Smooth muscle cell (in vitro differentiated cells): ENCODE measurements around the gene LCN10. TPM values are rescaled to one million over a fixed set of nuclear protein-coding genes. Genes with fewer than 3 reads are reported as not detected.
"Not testable (repeated sequence)": the region's sequence is repeated elsewhere in the genome, so short reads cannot be mapped to it uniquely, and the experiment has no call there.

Experiments used
- DNase-seq: peaks from one replicate; lab custom pipeline; 2025; ENCODE audit not compliant: unreplicated experiment; lab: John Stamatoyannopoulos, UW
- H2AFZ ChIP-seq: fragments of 200-600 bp; sonication (generic); 2 replicates; pipeline ENCODE4 v1.6.0; 2016; ENCODE audit warnings: antibody characterized with exemption, low read depth, mild to moderate bottlenecking
- H3F3A ChIP-seq: fragments of 200-600 bp; sonication (generic); 2 replicates; pipeline ENCODE4 v1.6.0; 2017; ENCODE audit warnings: antibody characterized with exemption, low read depth
- H3K27ac ChIP-seq: fragments of 200-600 bp; sonication (generic); 2 replicates; pipeline ENCODE4 v1.5.1; 2016; ENCODE audit warnings: low read depth, mild to moderate bottlenecking
- H3K27me3 ChIP-seq: fragments of 200-600 bp; sonication (generic); 2 replicates; pipeline ENCODE4 v1.6.1; 2016; ENCODE audit warnings: low read depth, mild to moderate bottlenecking
- H3K36me3 ChIP-seq: fragments of 200-600 bp; sonication (generic); 2 replicates; pipeline ENCODE4 v1.5.1; 2016; ENCODE audit warnings: low read depth
- H3K4me1 ChIP-seq: fragments of 200-600 bp; sonication (generic); 2 replicates; pipeline ENCODE4 v1.5.1; 2016; ENCODE audit warnings: low read depth
- H3K4me2 ChIP-seq: fragments of 200-600 bp; sonication (generic); 2 replicates; pipeline ENCODE4 v1.6.0; 2016; ENCODE audit warnings: mild to moderate bottlenecking
- H3K4me3 ChIP-seq: fragments of 200-600 bp; sonication (generic); 2 replicates; pipeline ENCODE4 v1.5.1; 2016; ENCODE audit warnings: mild to moderate bottlenecking
- H3K79me2 ChIP-seq: fragments of 200-600 bp; sonication (generic); 2 replicates; pipeline ENCODE4 v1.6.0; 2016; ENCODE audit warnings: low read depth, mild to moderate bottlenecking
- H3K9ac ChIP-seq: fragments of 200-600 bp; sonication (generic); 2 replicates; pipeline ENCODE4 v1.6.0; 2016; ENCODE audit warnings: low read depth
- H3K9me3 ChIP-seq: fragments of 200-600 bp; sonication (generic); replicated peaks from 2 replicates; pipeline ENCODE4 v1.5.1; 2016; ENCODE audit warnings: low read depth
- H4K20me1 ChIP-seq: fragments of 200-600 bp; sonication (generic); 2 replicates; pipeline ENCODE4 v1.6.0; 2016; ENCODE audit warnings: low read depth
- WGBS: methylation state at CpG from one replicate; pipeline ENCODE4 v1.1.7; 2016; ENCODE audit warnings: low lambda C conversion rate; 5-methylcytosine and 5-hydroxymethylcytosine counted together
- polyA plus RNA-seq: library from polyadenylated mRNA; unstranded; fragments of >200 nt; fragmentation: Nextera tagmentation; extraction: Ambion mirVana; gene quantifications from 2 replicates; pipeline ENCODE4 v1.2.1, GENCODE V29; 2016
- total RNA-seq: library from RNA; depleted of rRNA; stranded (reverse); fragments of >200 nt; gene quantifications from 2 replicates; pipeline ENCODE4 v1.2.3, GENCODE V29; 2014
- TF ChIP-seq, protein P1 (sequence below): fragments of 200-600 bp; sonication (generic); IDR thresholded peaks from 2 replicates; pipeline ENCODE4 v1.5.1; 2017; ENCODE audit warnings: borderline replicate concordance, mild to moderate bottlenecking, antibody characterized with exemption; ENCODE audit not compliant: insufficient read depth, poor library complexity, severe bottlenecking

The LCN10 gene
- total and polyA plus RNA-seq, 2 experiments from 2014 or later = not detected

DNA sequence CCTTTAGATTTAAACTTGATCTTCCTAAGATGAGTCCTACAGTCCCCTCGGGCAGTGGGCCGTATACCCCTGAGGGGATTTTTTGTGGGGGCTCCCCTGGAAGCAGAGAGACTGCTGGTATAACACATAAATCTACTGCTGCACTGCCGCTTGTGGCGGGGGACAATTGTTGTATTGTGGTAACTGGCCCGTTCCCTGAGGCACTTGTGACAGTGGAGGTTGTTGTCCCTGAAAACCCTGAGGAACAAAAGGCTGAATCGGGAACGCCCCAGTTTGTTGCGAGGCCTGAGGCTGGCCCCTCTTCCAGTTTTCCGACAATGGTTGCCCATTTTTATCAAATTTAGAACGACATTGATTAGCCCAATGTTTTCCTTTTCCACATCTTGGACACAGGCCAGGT, 43.7 kb upstream of the LCN10 start:
- no peak for DNase-seq

GRCh38 chr9:136785565-136786355, 43.0 kb upstream of the LCN10 start:
- not testable (repeated sequence) for H3K36me3 ChIP-seq, H3K4me2 ChIP-seq, H3K79me2 ChIP-seq, H3K9ac ChIP-seq, H3K27me3 ChIP-seq, H4K20me1 ChIP-seq, H3K4me3 ChIP-seq, H2AFZ ChIP-seq, DNase-seq, H3K27ac ChIP-seq, H3K9me3 ChIP-seq
- peaks cover 12% of the 10 kb centered on the region for H3F3A ChIP-seq
- peaks cover 32% of the 10 kb centered on the region for H3K4me1 ChIP-seq
- 82% methylated on average over 17 of the region's 23 CpGs for WGBS

More for the DNA sequence above, 43.7 kb upstream of the LCN10 start:
- Histone ChIP-seq H3F3A (peaks cover 12% of the 10 kb centered on the region), H3K27me3 (no peaks in the 10 kb centered on the region), H2AFZ (no peak overlapping the region), H3K9ac (no peak overlapping the region), H3K9me3 (no peaks in the 10 kb centered on the region), H3K36me3 (no peaks in the 10 kb centered on the region), H3K4me3 (no peak overlapping the region), H3K27ac (no peak overlapping the region), H4K20me1 (no peaks in the 10 kb centered on the region), H3K4me1 (peaks cover 28% of the 10 kb centered on the region), H3K4me2 (no peak overlapping the region), H3K79me2 (peaks cover 2% of the 10 kb centered on the region)
- 90% methylated on average over 10 of the region's 10 CpGs for WGBS
- TF ChIP-seq, protein P1, sequence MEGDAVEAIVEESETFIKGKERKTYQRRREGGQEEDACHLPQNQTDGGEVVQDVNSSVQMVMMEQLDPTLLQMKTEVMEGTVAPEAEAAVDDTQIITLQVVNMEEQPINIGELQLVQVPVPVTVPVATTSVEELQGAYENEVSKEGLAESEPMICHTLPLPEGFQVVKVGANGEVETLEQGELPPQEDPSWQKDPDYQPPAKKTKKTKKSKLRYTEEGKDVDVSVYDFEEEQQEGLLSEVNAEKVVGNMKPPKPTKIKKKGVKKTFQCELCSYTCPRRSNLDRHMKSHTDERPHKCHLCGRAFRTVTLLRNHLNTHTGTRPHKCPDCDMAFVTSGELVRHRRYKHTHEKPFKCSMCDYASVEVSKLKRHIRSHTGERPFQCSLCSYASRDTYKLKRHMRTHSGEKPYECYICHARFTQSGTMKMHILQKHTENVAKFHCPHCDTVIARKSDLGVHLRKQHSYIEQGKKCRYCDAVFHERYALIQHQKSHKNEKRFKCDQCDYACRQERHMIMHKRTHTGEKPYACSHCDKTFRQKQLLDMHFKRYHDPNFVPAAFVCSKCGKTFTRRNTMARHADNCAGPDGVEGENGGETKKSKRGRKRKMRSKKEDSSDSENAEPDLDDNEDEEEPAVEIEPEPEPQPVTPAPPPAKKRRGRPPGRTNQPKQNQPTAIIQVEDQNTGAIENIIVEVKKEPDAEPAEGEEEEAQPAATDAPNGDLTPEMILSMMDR = no peak

- Histone ChIP-seq H4K20me1 (no peaks in the 10 kb centered on the region), H3K27me3 (no peaks in the 10 kb centered on the region), H3K4me1 (peaks cover 26% of the 10 kb centered on the region), H3F3A (peaks cover 10% of the 10 kb centered on the region), H3K27ac (no peak overlapping the region), H3K4me3 (no peak overlapping the region), H3K9me3 (no peaks in the 10 kb centered on the region), H3K4me2 (no peak overlapping the region), H3K79me2 (no peaks in the 10 kb centered on the region), H3K36me3 (no peaks in the 10 kb centered on the region), H3K9ac (no peak overlapping the region), H2AFZ (no peak overlapping the region)
- DNase-seq = no peak
- WGBS = 42% methylated on average over 6 of the region's 6 CpGs
- TF ChIP-seq, protein P1 = no peak
Observed at GRCh38 chr9:136784997-136785361, 42.2 kb upstream of the LCN10 start.

DNA sequence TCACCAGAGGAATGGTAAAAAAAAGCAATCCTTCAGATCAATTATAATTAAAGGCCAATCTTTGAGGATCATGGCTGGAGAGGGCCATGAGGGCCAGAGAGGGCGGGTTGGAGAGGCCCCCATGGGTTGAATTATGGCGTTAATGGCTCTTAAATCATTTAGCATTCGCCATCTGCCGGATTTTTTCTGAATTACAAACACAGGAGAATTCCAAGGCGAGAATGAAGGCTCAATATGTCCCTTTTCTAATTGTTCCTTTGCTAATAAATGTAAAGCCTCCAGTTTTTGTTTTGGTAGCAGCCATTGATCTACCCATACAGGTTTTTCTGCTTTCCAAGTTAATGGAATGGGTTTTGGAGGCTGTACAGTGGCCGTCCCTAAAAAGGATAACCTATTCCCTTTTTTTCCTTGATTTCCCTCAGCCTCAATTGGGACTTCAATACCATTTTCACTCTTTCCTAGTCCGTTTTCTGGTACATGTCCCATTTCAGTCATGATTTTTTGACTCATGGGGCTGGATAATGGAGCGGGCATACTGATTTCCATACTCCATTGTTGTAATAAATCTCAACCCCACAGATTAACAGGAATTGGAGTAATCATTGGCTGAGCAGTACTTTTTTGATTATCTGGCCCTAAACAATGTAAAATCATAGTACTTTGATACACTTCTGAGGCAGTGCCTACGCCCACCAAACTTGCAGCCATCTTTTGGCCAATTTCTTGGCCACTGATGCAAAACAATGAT, 41.7 kb upstream of the LCN10 start:
- no peak for DNase-seq
- Histone ChIP-seq H3K36me3 (no peaks in the 10 kb centered on the region), H3K9me3 (no peaks in the 10 kb centered on the region), H3K4me1 (peaks cover 20% of the 10 kb centered on the region), H3K27ac (no peak overlapping the region), H2AFZ (no peak overlapping the region), H3F3A (peaks cover 12% of the 10 kb centered on the region), H3K4me3 (no peak overlapping the region), H3K27me3 (no peaks in the 10 kb centered on the region), H4K20me1 (no peaks in the 10 kb centered on the region), H3K9ac (no peak overlapping the region), H3K79me2 (no peaks in the 10 kb centered on the region), H3K4me2 (no peak overlapping the region)
- WGBS = 58% methylated on average over 9 of the region's 9 CpGs
- TF ChIP-seq, protein P1 = peak; percentile 37
